PC-9 (cell line): ENCODE data around the gene TRABD2B.

Source experiments
- EZH2 ChIP-seq: fragments of 200-600 bp; sonication (generic); IDR thresholded peaks from 2 replicates; pipeline ENCODE4 v1.8.0; 2017; ENCODE audit warnings: antibody characterized with exemption, low read depth
- TF ChIP-seq, protein P1 (sequence below): fragments of 200-600 bp; sonication (generic); conservative IDR thresholded peaks from 2 replicates; pipeline ENCODE4 v1.6.1; 2017; ENCODE audit warnings: mixed run types, antibody characterized with exemption, mild to moderate bottlenecking, moderate library complexity

DNA sequence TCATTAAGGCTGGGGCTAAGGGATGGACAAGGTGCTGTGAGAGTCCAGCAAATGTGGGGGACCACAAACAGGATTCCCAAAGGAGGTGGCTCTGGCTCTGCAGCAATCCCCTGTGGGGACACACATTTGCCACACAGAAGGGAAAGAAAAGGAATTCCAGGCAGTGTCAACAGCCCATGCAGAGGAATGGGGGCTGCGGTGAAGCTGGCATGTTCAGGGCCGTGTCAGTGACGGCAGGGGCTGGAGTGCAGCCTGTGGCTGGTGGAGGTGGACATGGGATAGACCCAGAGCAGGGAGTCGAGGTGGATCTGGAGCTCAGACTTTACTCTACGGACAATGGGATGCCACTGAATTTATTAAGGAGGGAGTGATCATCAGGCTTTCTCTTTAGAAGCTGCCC lies 183.2 kb downstream of the TRABD2B start:
- TF ChIP-seq, protein P1, sequence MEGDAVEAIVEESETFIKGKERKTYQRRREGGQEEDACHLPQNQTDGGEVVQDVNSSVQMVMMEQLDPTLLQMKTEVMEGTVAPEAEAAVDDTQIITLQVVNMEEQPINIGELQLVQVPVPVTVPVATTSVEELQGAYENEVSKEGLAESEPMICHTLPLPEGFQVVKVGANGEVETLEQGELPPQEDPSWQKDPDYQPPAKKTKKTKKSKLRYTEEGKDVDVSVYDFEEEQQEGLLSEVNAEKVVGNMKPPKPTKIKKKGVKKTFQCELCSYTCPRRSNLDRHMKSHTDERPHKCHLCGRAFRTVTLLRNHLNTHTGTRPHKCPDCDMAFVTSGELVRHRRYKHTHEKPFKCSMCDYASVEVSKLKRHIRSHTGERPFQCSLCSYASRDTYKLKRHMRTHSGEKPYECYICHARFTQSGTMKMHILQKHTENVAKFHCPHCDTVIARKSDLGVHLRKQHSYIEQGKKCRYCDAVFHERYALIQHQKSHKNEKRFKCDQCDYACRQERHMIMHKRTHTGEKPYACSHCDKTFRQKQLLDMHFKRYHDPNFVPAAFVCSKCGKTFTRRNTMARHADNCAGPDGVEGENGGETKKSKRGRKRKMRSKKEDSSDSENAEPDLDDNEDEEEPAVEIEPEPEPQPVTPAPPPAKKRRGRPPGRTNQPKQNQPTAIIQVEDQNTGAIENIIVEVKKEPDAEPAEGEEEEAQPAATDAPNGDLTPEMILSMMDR = no peak
- no peak for TF ChIP-seq EZH2
